Fibroblast of lung (primary cell): Measurements from ENCODE around the gene CDKN3.

Experiments
- EZH2 ChIP-seq: IDR thresholded peaks from 2 replicates; pipeline ENCODE4 v1.5.1; 2012; ENCODE audit warnings: low read length, control low read depth, mild to moderate bottlenecking; ENCODE audit errors: missing control alignments
- TF ChIP-seq, protein P1 (sequence below), 2 donors: IDR thresholded peaks in 1 of 2; conservative IDR thresholded peaks in 1 of 2; 1 replicate in 1 of 2; 2 replicates in 1 of 2; pipeline ENCODE4 v1.5.1; 2011 to 2012; ENCODE audit warnings: low read length in 2 of 2, control low read depth in 1 of 2, inconsistent platforms in 1 of 2, low read depth in 1 of 2, mild to moderate bottlenecking in 1 of 2

DNA sequence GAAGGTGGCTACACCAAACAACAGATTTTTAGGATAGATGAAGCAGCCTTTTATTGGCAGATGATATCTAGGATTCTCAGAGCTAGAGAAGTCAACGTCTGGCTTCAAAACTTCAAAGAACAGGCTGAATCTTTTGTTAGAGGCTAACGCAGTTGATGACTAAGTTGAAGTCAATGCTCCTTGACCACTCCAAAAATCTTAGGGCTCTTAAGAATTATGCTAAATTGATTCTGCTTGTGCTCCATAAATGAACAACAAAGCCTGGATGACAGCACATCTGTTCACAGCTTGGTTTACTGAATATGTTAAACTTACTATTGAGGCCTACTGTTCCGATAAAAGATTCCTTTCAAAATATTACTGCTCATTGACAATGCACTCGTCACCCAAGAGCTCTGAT, 13.0 kb upstream of the CDKN3 start:
- TF ChIP-seq, protein P1, sequence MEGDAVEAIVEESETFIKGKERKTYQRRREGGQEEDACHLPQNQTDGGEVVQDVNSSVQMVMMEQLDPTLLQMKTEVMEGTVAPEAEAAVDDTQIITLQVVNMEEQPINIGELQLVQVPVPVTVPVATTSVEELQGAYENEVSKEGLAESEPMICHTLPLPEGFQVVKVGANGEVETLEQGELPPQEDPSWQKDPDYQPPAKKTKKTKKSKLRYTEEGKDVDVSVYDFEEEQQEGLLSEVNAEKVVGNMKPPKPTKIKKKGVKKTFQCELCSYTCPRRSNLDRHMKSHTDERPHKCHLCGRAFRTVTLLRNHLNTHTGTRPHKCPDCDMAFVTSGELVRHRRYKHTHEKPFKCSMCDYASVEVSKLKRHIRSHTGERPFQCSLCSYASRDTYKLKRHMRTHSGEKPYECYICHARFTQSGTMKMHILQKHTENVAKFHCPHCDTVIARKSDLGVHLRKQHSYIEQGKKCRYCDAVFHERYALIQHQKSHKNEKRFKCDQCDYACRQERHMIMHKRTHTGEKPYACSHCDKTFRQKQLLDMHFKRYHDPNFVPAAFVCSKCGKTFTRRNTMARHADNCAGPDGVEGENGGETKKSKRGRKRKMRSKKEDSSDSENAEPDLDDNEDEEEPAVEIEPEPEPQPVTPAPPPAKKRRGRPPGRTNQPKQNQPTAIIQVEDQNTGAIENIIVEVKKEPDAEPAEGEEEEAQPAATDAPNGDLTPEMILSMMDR (conservative IDR thresholded peaks at IDR 0.05 in 1 of 2, IDR thresholded peaks at IDR 0.05 in 1 of 2; ENCODE audit: low read depth in 1 of 2, low read length in 2 of 2) = no peak
- TF ChIP-seq EZH2 = no peak
